ENCODE results near the gene BNIP3.

GRCh38 chr10:132007681-132008080 is 26.0 kb upstream of the BNIP3 start:
- TF ChIP-seq CTCF (IDR thresholded peaks at IDR 0.05): no peak
- no peak for TF ChIP-seq POLR2A (IDR thresholded peaks at IDR 0.05)

Measured in tibial nerve (tissue), 3 donors.